Measurements from ENCODE around the gene LNPEP. TPM values are rescaled to one million over a fixed set of nuclear protein-coding genes. Genes with fewer than 3 reads are reported as not detected.

LNPEP gene
- total RNA-seq, 1 experiment from 2014 or later: 6.4 TPM

GRCh38 chr5:96926276-96926675 is 9.6 kb upstream of the LNPEP start (continued):
- TF ChIP-seq NR3C1 (CRISPR knock-in tag; conservative IDR thresholded peaks at IDR 0.05; ENCODE audit: low read depth): no peak
- no peak for TF ChIP-seq NFYB (CRISPR knock-in tag; conservative IDR thresholded peaks at IDR 0.05; ENCODE audit: low read depth)
- TF ChIP-seq ZNF396 (CRISPR knock-in tag; IDR thresholded peaks at IDR 0.05; ENCODE audit: borderline replicate concordance): no peak
- TF ChIP-seq SP1 (CRISPR knock-in tag; conservative IDR thresholded peaks at IDR 0.05): no peak
- TF ChIP-seq CREM (CRISPR knock-in tag; IDR thresholded peaks at IDR 0.05): no peak
- no peak for TF ChIP-seq PRDM15 (CRISPR knock-in tag; IDR thresholded peaks at IDR 0.05)

GRCh38 chr5:96927008-96927407 is 8.9 kb upstream of the LNPEP start:
- POLR2A ChIA-PET: no interaction called here
- Mint-ChIP-seq H3K27ac (no peak overlapping the region), H3K27me3 (ENCODE audit: low read depth) (no peaks in the 10 kb centered on the region), H3K36me3 (no peaks in the 10 kb centered on the region), H3K9me3 (no peaks in the 10 kb centered on the region), H3K4me1 (peaks cover 7% of the 10 kb centered on the region), H3K4me3 (no peak overlapping the region)
- no peak for TF ChIP-seq TEAD1 (CRISPR knock-in tag; IDR thresholded peaks at IDR 0.05)
- no peak for TF ChIP-seq FOXP4 (CRISPR knock-in tag; IDR thresholded peaks at IDR 0.05)
- no peak for TF ChIP-seq SOX15 (CRISPR knock-in tag; IDR thresholded peaks at IDR 0.05)
- no peak for TF ChIP-seq GABPB1 (CRISPR knock-in tag; IDR thresholded peaks at IDR 0.05)
- no peak for TF ChIP-seq IRF1 (CRISPR knock-in tag; IDR thresholded peaks at IDR 0.05)
- TF ChIP-seq FOXK1 (CRISPR knock-in tag; IDR thresholded peaks at IDR 0.05): no peak
- no peak for TF ChIP-seq ETV6 (CRISPR knock-in tag; IDR thresholded peaks at IDR 0.05)
- no peak for TF ChIP-seq RORB (CRISPR knock-in tag; IDR thresholded peaks at IDR 0.05)
- TF ChIP-seq CTCF (IDR thresholded peaks at IDR 0.05): no peak
- no peak for TF ChIP-seq NFE2L1 (CRISPR knock-in tag; IDR thresholded peaks at IDR 0.05)
- TF ChIP-seq ZNF671 (CRISPR knock-in tag; IDR thresholded peaks at IDR 0.05): no peak
- TF ChIP-seq TEAD4 (CRISPR knock-in tag; IDR thresholded peaks at IDR 0.05): no peak
- no peak for TF ChIP-seq JUN (CRISPR knock-in tag; IDR thresholded peaks at IDR 0.05)
- TF ChIP-seq ZNF121 (CRISPR knock-in tag; IDR thresholded peaks at IDR 0.05): no peak
- TF ChIP-seq ATF2 (CRISPR knock-in tag; IDR thresholded peaks at IDR 0.05; ENCODE audit: borderline replicate concordance, low read depth): no peak
- no peak for TF ChIP-seq MAX (CRISPR knock-in tag; IDR thresholded peaks at IDR 0.05)
- no peak for TF ChIP-seq MLX (CRISPR knock-in tag; IDR thresholded peaks at IDR 0.05)
- no peak for TF ChIP-seq USF2 (CRISPR knock-in tag; IDR thresholded peaks at IDR 0.05)
- TF ChIP-seq ZNF138 (CRISPR knock-in tag; conservative IDR thresholded peaks at IDR 0.05): no peak
- no peak for TF ChIP-seq ZNF416 (CRISPR knock-in tag; IDR thresholded peaks at IDR 0.05)
- no peak for ATAC-seq
- no peak for DNase-seq (ENCODE audit: low spot score)
- CTCF ChIA-PET: no interaction called here

All from WTC11 (cell line).